HT-29 (cell line): Measurements from ENCODE around the gene TIMM23. TPM values are rescaled to one million over a fixed set of nuclear protein-coding genes. Genes with fewer than 3 reads are reported as not detected.
"Not testable (repeated sequence)": the region's sequence is repeated elsewhere in the genome, so short reads cannot be mapped to it uniquely, and the experiment has no call there.

Experiments used
- DNase-seq: peaks from one replicate; pipeline ENCODE4 v3.0.0-alpha.2; 2015; ENCODE audit warnings: low spot score
- total RNA-seq: library from RNA; depleted of rRNA; stranded (reverse); fragments of >200 nt; shearing (Covaris generic); gene quantifications from 2 replicates; pipeline ENCODE4 v1.2.3, GENCODE V29; 2014

The TIMM23 gene
- total RNA-seq, 1 experiment from 2014 or later: 89.0 TPM

DNA sequence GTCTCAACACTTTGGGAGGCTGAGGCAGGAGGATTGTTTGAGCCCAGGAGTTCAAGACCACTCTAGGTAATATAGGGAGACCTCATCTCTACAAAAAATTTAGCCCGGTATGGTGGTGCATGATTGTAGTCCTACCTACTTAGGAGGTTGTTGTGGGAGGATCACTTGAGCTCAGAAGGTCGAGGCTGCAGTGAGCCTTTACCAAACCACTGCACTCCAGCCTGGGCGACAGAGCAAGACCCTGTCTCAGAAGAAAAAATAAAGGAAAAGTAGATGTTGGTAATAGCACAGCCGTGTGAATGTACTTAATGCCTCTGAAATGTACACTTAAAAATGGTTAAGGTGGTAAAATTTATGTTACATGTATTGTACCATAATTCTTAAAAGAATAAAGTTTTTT, 25.3 kb downstream of the TIMM23 start:
- DNase-seq: no peak

DNA sequence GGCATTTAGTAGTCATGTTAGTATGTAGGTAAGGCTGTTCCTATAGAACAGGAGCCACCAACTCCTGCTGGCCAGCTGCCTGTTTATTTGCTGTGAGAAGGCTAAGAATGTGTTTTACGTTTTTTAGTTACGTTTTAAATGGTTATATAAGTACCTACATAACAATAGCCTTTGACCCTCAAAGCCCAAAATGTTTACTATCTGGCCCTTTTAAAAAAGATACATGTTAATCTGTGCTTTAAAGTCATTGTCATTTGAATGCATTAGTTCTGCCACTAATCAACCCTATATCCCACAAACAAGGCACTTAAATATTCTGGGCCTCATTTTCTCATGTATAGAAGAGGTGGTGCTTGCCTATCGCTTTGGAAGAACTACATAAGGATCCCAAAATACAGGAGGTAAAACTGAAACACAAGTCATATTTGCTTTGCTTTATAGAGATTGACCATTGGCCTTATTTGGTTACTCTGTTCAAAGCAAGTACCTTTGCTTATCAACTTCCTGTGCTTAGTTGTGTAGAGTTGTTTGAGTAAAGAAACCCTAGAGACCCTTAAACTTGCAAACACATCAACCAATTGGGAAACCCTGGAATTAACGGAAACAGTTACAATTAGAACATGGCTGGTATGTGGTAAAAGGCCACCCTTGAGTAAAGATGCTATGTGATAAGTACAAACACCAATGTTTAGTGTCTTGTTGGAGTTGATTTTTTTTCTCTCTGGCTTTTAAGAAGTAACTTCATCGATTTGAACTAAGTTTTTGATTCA, 25.9 kb downstream of the TIMM23 start:
- no peak for DNase-seq

GRCh38 chr10:45999955-46000354, 27.7 kb downstream of the TIMM23 start:
- DNase-seq: not testable (repeated sequence)

DNA sequence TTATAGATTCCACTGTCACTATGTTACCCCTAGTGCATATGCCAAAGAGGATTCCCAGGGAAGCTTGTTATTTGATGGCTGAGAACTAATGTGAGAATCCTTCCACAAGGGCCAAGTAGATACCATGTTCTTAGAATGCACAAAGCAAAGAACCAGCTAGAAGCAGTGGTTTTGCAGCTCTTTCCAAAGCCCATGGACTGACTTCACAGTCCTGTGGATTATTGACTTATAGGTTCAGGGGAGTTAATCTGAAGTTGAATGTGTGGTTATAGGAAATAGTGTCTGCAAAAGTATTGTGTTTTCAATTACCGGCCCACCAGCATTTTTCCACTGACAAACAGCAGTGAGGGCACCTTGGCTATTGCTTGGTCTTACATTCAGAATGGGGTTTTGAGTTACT, 28.2 kb downstream of the TIMM23 start:
- DNase-seq: no peak

- DNase-seq: no peak
These were observed 29.0 kb downstream of the TIMM23 start for GRCh38 chr10:46001187-46001756.

DNA sequence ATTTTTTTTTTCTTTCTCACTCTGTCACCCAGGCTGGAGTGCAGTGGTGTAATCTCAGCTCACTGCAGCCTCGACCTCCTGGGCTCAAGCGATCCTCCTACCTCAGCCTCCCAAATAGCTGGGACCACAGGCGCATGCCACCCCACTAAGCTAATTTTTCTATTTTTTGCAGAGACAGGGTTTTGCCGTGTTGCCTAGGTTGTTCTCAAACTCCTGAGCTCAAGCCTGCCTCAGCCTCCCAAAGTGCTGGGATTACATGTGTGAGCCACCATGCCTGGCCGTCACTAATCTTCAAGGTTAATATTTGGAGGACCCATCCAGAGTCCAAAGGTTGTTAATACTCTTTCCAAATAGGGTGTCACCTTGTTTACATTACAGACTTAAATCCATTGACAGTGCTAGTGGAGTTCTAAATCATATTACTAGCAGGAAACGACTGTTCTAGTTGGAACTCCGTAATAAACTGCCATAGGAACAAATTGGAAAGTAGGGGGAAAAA, 29.9 kb downstream of the TIMM23 start:
- DNase-seq: not testable (repeated sequence)

DNA sequence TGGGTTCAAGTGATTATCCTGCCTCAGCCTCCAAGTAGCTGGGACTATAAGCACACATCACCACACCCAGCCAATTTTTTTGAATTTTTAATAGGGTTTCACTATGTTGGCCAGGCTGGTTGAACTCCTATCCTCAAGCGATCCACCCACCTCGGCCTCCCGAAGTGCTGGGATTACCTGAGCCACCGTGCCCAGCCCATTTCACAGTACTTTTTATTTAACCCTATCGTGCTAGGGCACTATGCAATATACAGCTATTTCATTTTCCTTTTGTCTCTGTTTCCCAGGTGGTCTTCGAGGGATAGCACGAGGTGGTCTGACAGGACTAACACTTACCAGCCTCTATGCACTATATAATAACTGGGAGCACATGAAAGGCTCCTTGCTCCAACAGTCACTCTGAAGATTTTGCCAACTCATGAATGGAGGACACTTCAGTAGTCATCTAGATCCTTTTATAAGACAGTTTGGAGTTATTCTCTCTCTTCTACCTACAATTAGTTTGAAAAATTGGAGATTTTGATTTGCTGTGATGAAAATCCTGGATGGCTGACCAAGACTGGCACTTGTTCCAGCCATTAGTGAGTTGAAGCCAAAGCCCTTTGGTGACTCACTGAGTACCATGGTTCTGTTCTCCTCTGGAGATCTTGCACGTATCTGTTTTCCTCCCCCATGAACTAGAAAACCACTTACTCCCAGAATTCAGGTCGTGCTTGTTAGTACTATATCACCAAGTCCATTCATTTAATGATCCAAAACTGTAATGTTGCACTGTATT, 30.8 kb downstream of the TIMM23 start:
- DNase-seq: no peak

- no peak for DNase-seq
These were observed 32.7 kb downstream of the TIMM23 start for GRCh38 chr10:46004963-46005362.

DNA sequence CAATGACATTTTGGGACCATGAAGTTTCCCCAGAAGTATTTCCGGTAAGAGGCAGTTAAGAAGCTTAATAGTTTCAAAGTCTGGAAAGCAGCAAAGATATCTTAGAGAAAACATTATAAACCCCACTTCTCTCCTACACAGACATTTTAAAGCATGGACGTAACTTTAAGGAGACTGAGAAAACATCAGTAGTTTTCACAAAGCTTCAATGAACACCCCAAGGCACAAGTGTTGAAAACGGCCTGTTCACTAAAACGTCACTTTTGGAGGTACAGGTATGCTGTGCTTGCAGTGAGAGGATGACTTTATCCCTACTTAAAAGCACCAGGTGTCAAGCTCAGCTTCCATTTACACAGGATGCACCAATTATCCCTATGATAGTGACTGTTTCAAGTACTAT, 33.1 kb downstream of the TIMM23 start:
- DNase-seq: no peak

DNA sequence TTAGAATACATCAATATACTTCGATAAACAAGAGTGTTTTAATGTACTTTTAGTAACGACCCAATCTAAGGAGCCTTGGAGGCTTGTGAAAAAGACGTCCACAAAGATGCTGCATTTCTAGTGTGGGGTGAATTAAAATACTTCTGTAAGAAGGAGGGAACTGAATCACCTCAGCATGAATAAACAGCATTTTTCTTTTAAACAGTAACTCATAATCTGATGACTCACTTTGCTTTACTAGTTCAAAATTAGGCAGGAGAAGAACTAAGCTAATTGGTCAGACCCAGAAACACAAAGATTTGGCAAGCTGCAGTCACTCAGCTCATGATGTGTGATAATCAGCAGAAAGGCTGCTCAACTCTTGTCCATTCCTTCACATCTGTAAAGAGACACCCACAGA, 33.9 kb downstream of the TIMM23 start:
- no peak for DNase-seq

DNA sequence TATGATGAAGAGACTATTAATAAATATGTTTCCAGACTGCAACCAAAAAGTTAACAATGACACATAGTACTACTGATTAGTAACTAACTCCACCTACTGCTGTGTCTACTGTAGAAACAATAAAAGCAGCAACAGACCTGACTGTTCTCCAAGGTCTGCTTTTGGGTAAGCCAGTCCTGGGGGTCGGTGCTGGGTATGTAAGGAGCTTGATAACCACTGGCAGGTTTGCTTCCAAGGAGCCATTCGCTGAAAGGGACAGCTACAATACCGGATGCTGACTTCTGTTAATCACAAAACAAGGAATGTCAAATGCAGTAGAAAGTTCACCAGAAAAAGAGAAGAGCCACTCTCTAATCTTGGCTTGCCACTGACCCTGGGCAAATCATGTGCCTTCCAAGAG, 40.5 kb downstream of the TIMM23 start:
- DNase-seq: no peak

DNA sequence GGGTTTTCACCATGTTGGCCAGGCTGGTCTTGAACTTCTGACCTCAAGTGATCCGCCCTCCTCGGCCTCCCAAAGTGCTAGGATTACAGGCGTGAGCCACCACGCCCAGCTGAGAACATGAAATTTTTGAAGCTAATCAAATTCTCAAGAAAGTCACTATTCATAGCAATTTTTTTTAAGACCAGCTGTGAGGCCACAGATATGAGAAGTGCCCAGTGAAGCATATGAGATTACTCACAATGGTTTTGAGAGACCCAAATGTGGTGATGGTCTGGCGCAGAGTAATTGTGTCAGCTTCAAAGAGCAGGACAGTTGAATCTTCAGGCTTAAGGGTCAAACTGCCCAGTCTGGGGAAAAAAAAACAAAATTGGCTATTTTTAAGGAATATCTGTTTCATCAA, 41.9 kb downstream of the TIMM23 start:
- DNase-seq: no peak

GRCh38 chr10:46014683-46015405, 42.6 kb downstream of the TIMM23 start:
- DNase-seq: no peak

DNA sequence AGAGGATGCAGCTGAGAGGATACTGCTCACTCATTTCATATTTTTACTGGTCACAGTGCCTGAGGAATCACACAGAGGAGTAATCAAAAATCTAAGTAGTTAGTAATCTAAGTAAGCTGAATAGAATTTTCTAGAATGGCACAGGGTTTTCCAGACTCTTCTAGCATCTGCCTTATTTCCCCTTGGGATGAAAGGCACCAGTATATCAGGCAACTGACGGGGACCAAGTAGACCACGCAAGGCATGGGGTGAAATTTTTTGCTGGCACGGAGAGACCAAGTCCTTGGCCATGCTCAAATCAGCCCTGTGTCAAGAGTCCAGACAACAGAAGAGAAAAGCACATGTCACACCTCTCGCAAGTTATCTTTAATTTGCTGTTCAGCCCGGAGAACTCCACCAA, 43.9 kb downstream of the TIMM23 start:
- DNase-seq: no peak

DNA sequence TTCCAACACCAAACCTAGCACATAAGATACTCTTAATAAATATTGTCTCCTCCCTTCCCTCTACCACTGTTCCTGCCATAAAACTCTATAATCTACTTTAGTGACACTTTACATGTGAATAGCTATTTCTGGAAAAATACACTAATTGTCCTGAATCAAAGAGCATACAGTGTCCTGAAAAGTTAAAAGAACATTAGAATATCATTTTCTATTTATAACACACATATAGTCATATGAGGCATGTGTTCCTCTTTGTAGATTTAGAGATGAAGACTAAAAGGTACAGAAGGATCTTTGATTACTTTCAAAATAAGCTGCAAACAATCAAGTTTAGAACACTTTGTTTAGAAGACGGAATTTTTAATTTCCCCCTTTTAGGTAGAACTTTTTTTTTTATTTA, 44.5 kb downstream of the TIMM23 start:
- DNase-seq: no peak

GRCh38 chr10:46017733-46018132, 45.4 kb downstream of the TIMM23 start:
- no peak for DNase-seq

GRCh38 chr10:46018453-46019176, 46.3 kb downstream of the TIMM23 start:
- no peak for DNase-seq

- no peak for DNase-seq
These were observed 46.9 kb downstream of the TIMM23 start for GRCh38 chr10:46019177-46019528.

DNA sequence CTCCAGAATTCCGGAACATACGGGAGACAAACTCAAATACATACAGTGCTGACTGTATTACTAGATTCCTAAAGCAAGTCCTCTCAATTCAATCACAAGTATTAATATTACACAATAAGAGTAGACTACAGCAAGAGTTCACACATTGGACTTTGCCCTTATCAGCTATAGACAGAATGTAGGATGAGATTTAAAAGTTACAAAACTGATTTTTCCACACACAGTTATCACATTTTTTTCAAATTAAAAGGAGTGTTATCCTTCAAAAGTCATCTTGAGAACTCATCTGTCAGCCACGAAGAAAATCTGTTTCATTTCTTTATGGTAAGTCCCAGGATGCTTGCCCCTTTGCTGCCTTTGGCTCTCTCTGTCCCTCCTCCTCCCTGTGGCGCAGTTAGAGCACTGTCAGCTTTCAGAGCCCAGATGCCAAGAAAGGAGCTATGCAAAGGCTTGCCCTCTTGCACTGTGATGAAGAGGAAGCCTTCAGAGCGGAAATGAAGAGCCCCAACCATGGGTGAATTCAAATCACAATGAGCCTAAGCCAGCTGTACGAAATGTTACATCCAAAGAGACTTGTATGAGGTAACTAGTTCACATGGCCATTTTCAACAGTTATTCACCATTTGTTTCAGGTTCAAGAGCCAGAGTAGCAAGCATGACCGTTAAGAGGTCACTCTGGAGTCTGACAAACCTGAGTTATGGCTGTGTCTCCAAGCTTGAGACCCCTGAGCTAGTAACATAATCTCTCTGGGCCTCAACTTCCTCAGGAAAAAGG, 47.5 kb downstream of the TIMM23 start:
- DNase-seq: no peak

GRCh38 chr10:46020344-46020657, 48.0 kb downstream of the TIMM23 start:
- no peak for DNase-seq
